SK-N-SH (cell line): ENCODE measurements around the gene UBE2C. TPM values are rescaled to one million over a fixed set of nuclear protein-coding genes. Genes with fewer than 3 reads are reported as not detected.

ENCODE experiments used
- CTCF ChIA-PET: fragments of 300-600, 350-600 bp; formaldehyde crosslinking; extraction: SDS; loops from one replicate; lab custom pipeline; 2021; lab: Yijun Ruan, JAX
- POLR2A ChIA-PET: fragments of 350-600 bp; sonication (Branson Sonifier 250); formaldehyde crosslinking; extraction: SDS; loops from one replicate; lab custom pipeline; 2020; ENCODE audit warnings: antibody characterized with exemption, inconsistent platforms; lab: Yijun Ruan, JAX
- DNase-seq: peaks from one replicate; pipeline ENCODE4 v3.0.0; 2012
- H2AFZ ChIP-seq: fragments of 200-600 bp; sonication (generic); 2 replicates; pipeline ENCODE4 v1.8.1; 2016; ENCODE audit warnings: antibody characterized with exemption, mild to moderate bottlenecking, low read depth
- H3F3A ChIP-seq: fragments of 200-600 bp; sonication (generic); replicated peaks from 2 replicates; pipeline ENCODE3; 2016; ENCODE audit warnings: antibody characterized with exemption, mild to moderate bottlenecking; ENCODE audit not compliant: insufficient read depth
- H3K27ac ChIP-seq, 2 experiments: fragments of 200-500 bp in 1 of 2; fragments of 200-600 bp in 1 of 2; sonication (Bioruptor generic) in 1 of 2; sonication (generic), shearing (Covaris generic) in 1 of 2; 2 replicates each; pipeline versions ENCODE4 v1.5.1 to v1.6.1; 2014 to 2016; ENCODE audit warnings: low read depth in 2 of 2, inconsistent platforms in 1 of 2, low read length in 1 of 2, mild to moderate bottlenecking in 1 of 2, mixed read lengths in 1 of 2
- H3K27me3 ChIP-seq: fragments of 200-600 bp; sonication (generic), shearing (Covaris generic); 2 replicates; pipeline ENCODE4 v1.6.1; 2016; ENCODE audit warnings: mixed run types; ENCODE audit not compliant: insufficient read depth
- H3K36me3 ChIP-seq, 2 experiments: fragments of 200-500 bp in 1 of 2; fragments of 200-600 bp in 1 of 2; sonication (Bioruptor generic) in 1 of 2; sonication (generic) in 1 of 2; replicated peaks in 1 of 2; 2 replicates each; pipeline versions ENCODE3 to v1.5.1; 2014 to 2016; ENCODE audit warnings: low read length in 1 of 2, mild to moderate bottlenecking in 1 of 2; ENCODE audit not compliant: insufficient read depth in 2 of 2, control insufficient read depth in 1 of 2
- H3K4me1 ChIP-seq, 2 experiments: fragments of 200-500 bp in 1 of 2; fragments of 200-600 bp in 1 of 2; sonication (Bioruptor generic) in 1 of 2; sonication (generic), shearing (Covaris generic) in 1 of 2; 2 replicates each; pipeline versions ENCODE4 v1.5.1 to v1.6.1; 2014 to 2016; ENCODE audit warnings: low read depth in 1 of 2, low read length in 1 of 2, mixed run types in 1 of 2; ENCODE audit not compliant: insufficient read depth in 2 of 2, control insufficient read depth in 1 of 2
- H3K4me2 ChIP-seq: fragments of 200-600 bp; sonication (generic), shearing (Covaris generic); 2 replicates; pipeline ENCODE4 v1.6.1; 2017; ENCODE audit warnings: mixed run types
- H3K4me3 ChIP-seq, 2 experiments: fragments of 200-500 bp in 1 of 2; fragments of 200-600 bp in 1 of 2; sonication (Bioruptor generic) in 1 of 2; sonication (generic), shearing (Covaris generic) in 1 of 2; 2 replicates each; pipeline versions ENCODE4 v1.5.1 to v1.8.1; 2014 to 2016; ENCODE audit warnings: low read depth in 2 of 2, inconsistent platforms in 1 of 2, low read length in 1 of 2, mild to moderate bottlenecking in 1 of 2, mixed read lengths in 1 of 2, moderate library complexity in 1 of 2
- H3K79me2 ChIP-seq: fragments of 200-600 bp; sonication (generic); 2 replicates; pipeline ENCODE4 v1.8.1; 2017; ENCODE audit warnings: mild to moderate bottlenecking; ENCODE audit not compliant: insufficient read depth
- H3K9ac ChIP-seq: fragments of 200-600 bp; sonication (generic); 2 replicates; pipeline ENCODE4 v1.6.1; 2017; ENCODE audit warnings: mixed run types
- H3K9me2 ChIP-seq: fragments of 200-600 bp; sonication (generic); 2 replicates; pipeline ENCODE4 v1.6.1; 2017; ENCODE audit warnings: mixed run types
- H3K9me3 ChIP-seq: fragments of 200-600 bp; sonication (generic); 2 replicates; pipeline ENCODE4 v1.6.1; 2017; ENCODE audit warnings: mixed run types, mild to moderate bottlenecking, moderate library complexity
- H4K20me1 ChIP-seq: fragments of 200-600 bp; sonication (generic); 2 replicates; pipeline ENCODE4 v1.6.1; 2017; ENCODE audit warnings: mild to moderate bottlenecking, mixed run types; ENCODE audit not compliant: insufficient read depth
- EZH2phosphoT487 ChIP-seq: fragments of 200-600 bp; sonication (generic); IDR thresholded peaks from 2 replicates; pipeline ENCODE4 v1.6.1; 2017; ENCODE audit warnings: low read depth, mixed run types, mild to moderate bottlenecking, antibody characterized with exemption, moderate library complexity, borderline replicate concordance
- GABPA ChIP-seq: IDR thresholded peaks from 2 replicates; pipeline ENCODE4 v1.4.0; 2012; ENCODE audit warnings: low read depth, mild to moderate bottlenecking
- GATA2 ChIP-seq: sonication (generic); formaldehyde crosslinking; IDR thresholded peaks from 2 replicates; pipeline ENCODE4 v1.5.0; 2020; ENCODE audit warnings: mild to moderate bottlenecking, missing genetic modification reagents
- JUND ChIP-seq: IDR thresholded peaks from 2 replicates; pipeline ENCODE4 v1.4.0; 2012
- NRF1 ChIP-seq: IDR thresholded peaks from 2 replicates; pipeline ENCODE4 v1.6.1; 2012; ENCODE audit warnings: low read depth, mild to moderate bottlenecking, low read length
- PBX3 ChIP-seq: IDR thresholded peaks from 2 replicates; pipeline ENCODE4; 2012
- RCOR1 ChIP-seq: fragments of 150-350 bp; IDR thresholded peaks from 2 replicates; pipeline ENCODE4 v1.6.1; 2017; ENCODE audit warnings: antibody characterized with exemption, low read length
- RFX5 ChIP-seq: IDR thresholded peaks from 2 replicates; pipeline ENCODE4 v1.6.1; 2012; ENCODE audit warnings: mild to moderate bottlenecking, improper control_type of control experiment, low read length
- RXRA ChIP-seq: IDR thresholded peaks from 2 replicates; pipeline ENCODE4 v1.4.0; 2012; ENCODE audit warnings: low read depth, mild to moderate bottlenecking, borderline replicate concordance
- SIN3A ChIP-seq: IDR thresholded peaks from 2 replicates; pipeline ENCODE4 v1.6.1; 2012; ENCODE audit warnings: low read depth, mild to moderate bottlenecking, low read length, moderate library complexity, borderline replicate concordance
- SMC3 ChIP-seq: IDR thresholded peaks from 2 replicates; pipeline ENCODE4 v1.6.1; 2012; ENCODE audit warnings: low read depth, low read length, improper control_type of control experiment
- USF2 ChIP-seq: fragments of 150-350 bp; IDR thresholded peaks from 2 replicates; pipeline ENCODE4 v1.6.1; 2017; ENCODE audit warnings: antibody characterized with exemption, low read length, low read depth, borderline replicate concordance
- YY1 ChIP-seq: IDR thresholded peaks from 2 replicates; pipeline ENCODE4 v1.4.0; 2012; ENCODE audit warnings: low read depth, mild to moderate bottlenecking
- WGBS: methylation state at CpG from one replicate; pipeline ENCODE4 v1.1.6; 2017; ENCODE audit warnings: low lambda C conversion rate; 5-methylcytosine and 5-hydroxymethylcytosine counted together
- polyA plus RNA-seq, 3 experiments: library from polyadenylated mRNA; depleted of rRNA; stranded (reverse); fragments of >200 nt; gene quantifications; 2 replicates each; pipeline ENCODE4 v1.2.3, GENCODE V29; 2012
- TF ChIP-seq, protein P1 (sequence below): IDR thresholded peaks from 2 replicates; pipeline ENCODE4 v1.6.1; 2012; ENCODE audit warnings: mild to moderate bottlenecking, low read depth, low read length, moderate library complexity
- TF ChIP-seq, protein P2 (sequence below): IDR thresholded peaks from 2 replicates; pipeline ENCODE4 v1.4.0; 2012; ENCODE audit warnings: low read depth, borderline replicate concordance

Gene UBE2C
- polyA plus RNA-seq, 1 of the 3 experiments (the other 2 are of a cell fraction), result 115 TPM

DNA sequence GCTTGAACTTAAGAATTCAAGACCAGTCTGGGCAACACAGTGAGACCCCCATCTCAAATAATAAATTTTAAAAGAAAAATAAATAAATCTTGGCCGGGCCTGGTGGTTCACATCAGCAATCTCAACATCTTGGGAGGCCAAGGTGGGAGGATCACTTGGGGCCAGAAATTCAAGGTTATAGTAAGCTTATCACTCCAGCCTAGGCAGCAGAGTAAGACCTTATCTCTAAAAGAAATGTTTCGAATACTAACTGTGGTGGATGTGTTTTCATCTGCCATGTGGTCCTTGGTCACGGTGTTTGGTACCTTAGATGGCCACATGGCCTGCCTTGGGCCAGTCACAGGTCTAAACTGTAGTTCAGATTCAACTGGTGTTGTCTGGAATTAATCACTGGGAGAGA is 5.8 kb downstream of the UBE2C start:
- ChIA-PET CTCF (interaction anchor here (1.2 to 2.4 kb wide), 2 partner anchors 47 to 72 kb away, joined by 3 to 11 read pairs; no protein-coding TSS in a partner anchor), POLR2A (no interaction called here)
- Histone ChIP-seq H3K9me2 (no peaks in the 10 kb centered on the region), H2AFZ (no peak overlapping the region), H3F3A (peaks cover 25% of the 10 kb centered on the region), H3K9me3 (no peaks in the 10 kb centered on the region), H3K27me3 (no peaks in the 10 kb centered on the region), H3K4me3 (no peak overlapping the region), H3K9ac (no peak overlapping the region), H3K27ac (no peak overlapping the region), H3K4me1 (peaks cover 0 to 6% of the 10 kb centered on the region in 2 experiments; a peak in 1 of 4 replicates), H3K4me2 (no peak overlapping the region), H3K79me2 (peaks cover 26% of the 10 kb centered on the region), H4K20me1 (no peaks in the 10 kb centered on the region), H3K36me3 (peaks cover 2 to 10% of the 10 kb centered on the region in 2 experiments)
- DNase-seq, result no peak
- WGBS, result 74% methylated on average over 3 of the region's 3 CpGs
- TF ChIP-seq GATA2 (CRISPR knock-in tag) (no peak), SIN3A (0 out of 2 replicates have a peak, but pooled peaks have one; percentile 18)

- peaks cover 2 to 10% of the 10 kb centered on the region in 2 experiments for H3K36me3 ChIP-seq
- H3K4me3 ChIP-seq, result no peak overlapping the region
- WGBS, result 92% methylated on average over 4 of the region's 4 CpGs
- CTCF ChIA-PET, result interaction anchor here (1.1 kb wide), 1 partner anchor 20 kb away, joined by 5 read pairs; no protein-coding TSS in a partner anchor
- DNase-seq, result no peak
- H3K79me2 ChIP-seq, result peaks cover 14% of the 10 kb centered on the region
- no peaks in the 10 kb centered on the region; a peak in 1 of 4 replicates for H3K4me1 ChIP-seq
- POLR2A ChIA-PET, result interaction anchor here (2.0 kb wide), 1 partner anchor 14 kb away, joined by 4 read pairs; the partner anchor contains the start of gene SNX21
- no peaks in the 10 kb centered on the region for H3K27me3 ChIP-seq
- H3K27ac ChIP-seq, result no peak overlapping the region
- H3K4me2 ChIP-seq, result no peak overlapping the region
- no peaks in the 10 kb centered on the region for H3K9me3 ChIP-seq
- no peaks in the 10 kb centered on the region for H3K9me2 ChIP-seq
- TF ChIP-seq USF2 (no peak), EZH2phosphoT487 (no peak), GABPA (no peak), RFX5 (no peak), RCOR1 (no peak), JUND (no peak), NRF1 (no peak), SMC3 (no peak), YY1 (no peak), RXRA (no peak), SIN3A (no peak), PBX3 (no peak)
- TF ChIP-seq, protein P1, sequence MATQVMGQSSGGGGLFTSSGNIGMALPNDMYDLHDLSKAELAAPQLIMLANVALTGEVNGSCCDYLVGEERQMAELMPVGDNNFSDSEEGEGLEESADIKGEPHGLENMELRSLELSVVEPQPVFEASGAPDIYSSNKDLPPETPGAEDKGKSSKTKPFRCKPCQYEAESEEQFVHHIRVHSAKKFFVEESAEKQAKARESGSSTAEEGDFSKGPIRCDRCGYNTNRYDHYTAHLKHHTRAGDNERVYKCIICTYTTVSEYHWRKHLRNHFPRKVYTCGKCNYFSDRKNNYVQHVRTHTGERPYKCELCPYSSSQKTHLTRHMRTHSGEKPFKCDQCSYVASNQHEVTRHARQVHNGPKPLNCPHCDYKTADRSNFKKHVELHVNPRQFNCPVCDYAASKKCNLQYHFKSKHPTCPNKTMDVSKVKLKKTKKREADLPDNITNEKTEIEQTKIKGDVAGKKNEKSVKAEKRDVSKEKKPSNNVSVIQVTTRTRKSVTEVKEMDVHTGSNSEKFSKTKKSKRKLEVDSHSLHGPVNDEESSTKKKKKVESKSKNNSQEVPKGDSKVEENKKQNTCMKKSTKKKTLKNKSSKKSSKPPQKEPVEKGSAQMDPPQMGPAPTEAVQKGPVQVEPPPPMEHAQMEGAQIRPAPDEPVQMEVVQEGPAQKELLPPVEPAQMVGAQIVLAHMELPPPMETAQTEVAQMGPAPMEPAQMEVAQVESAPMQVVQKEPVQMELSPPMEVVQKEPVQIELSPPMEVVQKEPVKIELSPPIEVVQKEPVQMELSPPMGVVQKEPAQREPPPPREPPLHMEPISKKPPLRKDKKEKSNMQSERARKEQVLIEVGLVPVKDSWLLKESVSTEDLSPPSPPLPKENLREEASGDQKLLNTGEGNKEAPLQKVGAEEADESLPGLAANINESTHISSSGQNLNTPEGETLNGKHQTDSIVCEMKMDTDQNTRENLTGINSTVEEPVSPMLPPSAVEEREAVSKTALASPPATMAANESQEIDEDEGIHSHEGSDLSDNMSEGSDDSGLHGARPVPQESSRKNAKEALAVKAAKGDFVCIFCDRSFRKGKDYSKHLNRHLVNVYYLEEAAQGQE, result no peak
- TF ChIP-seq, protein P2, sequence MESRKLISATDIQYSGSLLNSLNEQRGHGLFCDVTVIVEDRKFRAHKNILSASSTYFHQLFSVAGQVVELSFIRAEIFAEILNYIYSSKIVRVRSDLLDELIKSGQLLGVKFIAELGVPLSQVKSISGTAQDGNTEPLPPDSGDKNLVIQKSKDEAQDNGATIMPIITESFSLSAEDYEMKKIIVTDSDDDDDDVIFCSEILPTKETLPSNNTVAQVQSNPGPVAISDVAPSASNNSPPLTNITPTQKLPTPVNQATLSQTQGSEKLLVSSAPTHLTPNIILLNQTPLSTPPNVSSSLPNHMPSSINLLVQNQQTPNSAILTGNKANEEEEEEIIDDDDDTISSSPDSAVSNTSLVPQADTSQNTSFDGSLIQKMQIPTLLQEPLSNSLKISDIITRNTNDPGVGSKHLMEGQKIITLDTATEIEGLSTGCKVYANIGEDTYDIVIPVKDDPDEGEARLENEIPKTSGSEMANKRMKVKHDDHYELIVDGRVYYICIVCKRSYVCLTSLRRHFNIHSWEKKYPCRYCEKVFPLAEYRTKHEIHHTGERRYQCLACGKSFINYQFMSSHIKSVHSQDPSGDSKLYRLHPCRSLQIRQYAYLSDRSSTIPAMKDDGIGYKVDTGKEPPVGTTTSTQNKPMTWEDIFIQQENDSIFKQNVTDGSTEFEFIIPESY, result no peak
- no peak overlapping the region for H3K9ac ChIP-seq
- H2AFZ ChIP-seq, result no peak overlapping the region
- no peaks in the 10 kb centered on the region for H4K20me1 ChIP-seq
- H3F3A ChIP-seq, result peaks cover 25% of the 10 kb centered on the region
These were observed 7.0 kb downstream of the UBE2C start for GRCh38 chr20:45819466-45819865.
